H9 (cell line): Measurements from ENCODE around the gene MOGAT2. TPM values are rescaled to one million over a fixed set of nuclear protein-coding genes. Genes with fewer than 3 reads are reported as not detected.

Experiments
- DNase-seq: peaks from one replicate; pipeline ENCODE4 v3.0.0-alpha.2; 2017
- H2AFZ ChIP-seq: one replicate; pipeline ENCODE4 v1.6.1; 2013; ENCODE audit warnings: mild to moderate bottlenecking, low read length, control low read depth, moderate library complexity
- H2AK5ac ChIP-seq: 2 replicates; pipeline ENCODE4 v1.6.1; 2013; ENCODE audit warnings: low read length, control low read depth, mixed read lengths; ENCODE audit not compliant: insufficient read length
- H2BK120ac ChIP-seq: one replicate; pipeline ENCODE4 v1.6.1; 2013; ENCODE audit warnings: low read depth, mild to moderate bottlenecking, low read length, control low read depth, inconsistent platforms; ENCODE audit not compliant: poor library complexity, severe bottlenecking
- H2BK12ac ChIP-seq: 2 replicates; pipeline ENCODE4 v1.6.1; 2013; ENCODE audit warnings: low read length, control low read depth, mixed read lengths, low read depth; ENCODE audit not compliant: insufficient read length
- H2BK15ac ChIP-seq: 2 replicates; pipeline ENCODE4 v1.6.1; 2013; ENCODE audit warnings: low read depth, low read length, control low read depth
- H2BK20ac ChIP-seq: one replicate; pipeline ENCODE4 v1.6.1; 2013; ENCODE audit warnings: low read depth, mild to moderate bottlenecking, low read length, control low read depth, inconsistent platforms; ENCODE audit not compliant: poor library complexity, severe bottlenecking
- H2BK5ac ChIP-seq: 2 replicates; pipeline ENCODE4 v1.6.1; 2013; ENCODE audit warnings: low read length, control low read depth, mixed read lengths; ENCODE audit not compliant: insufficient read length
- H3K14ac ChIP-seq: 2 replicates; pipeline ENCODE4 v1.6.1; 2013; ENCODE audit warnings: low read length, control low read depth; ENCODE audit not compliant: insufficient read depth
- H3K18ac ChIP-seq: 2 replicates; pipeline ENCODE4 v1.6.1; 2013; ENCODE audit warnings: low read depth, mild to moderate bottlenecking, mixed read lengths, low read length, control low read depth; ENCODE audit not compliant: insufficient read length
- H3K23ac ChIP-seq: 2 replicates; pipeline ENCODE4 v1.6.1; 2013; ENCODE audit warnings: low read length, control low read depth, mixed read lengths, low read depth; ENCODE audit not compliant: insufficient read length
- H3K23me2 ChIP-seq: 2 replicates; pipeline ENCODE4 v1.6.1; 2013; ENCODE audit warnings: low read depth, mild to moderate bottlenecking, mixed read lengths, low read length, control low read depth; ENCODE audit not compliant: insufficient read length, poor library complexity, severe bottlenecking
- H3K27ac ChIP-seq: 2 replicates; pipeline ENCODE4 v1.5.1; 2013; ENCODE audit warnings: low read length, control low read depth, mixed read lengths, low read depth; ENCODE audit not compliant: insufficient read length
- H3K27me3 ChIP-seq: 2 replicates; pipeline ENCODE4 v1.6.1; 2013; ENCODE audit warnings: low read length, control low read depth, inconsistent platforms; ENCODE audit not compliant: insufficient read depth
- H3K4ac ChIP-seq: 2 replicates; pipeline ENCODE4 v1.6.1; 2013; ENCODE audit warnings: low read depth, mild to moderate bottlenecking, control low read depth, inconsistent platforms, low read length, moderate library complexity
- H3K4me1 ChIP-seq: 2 replicates; pipeline ENCODE4 v1.6.1; 2013; ENCODE audit warnings: low read length, control low read depth, inconsistent platforms; ENCODE audit not compliant: insufficient read depth
- H3K4me2 ChIP-seq: 2 replicates; pipeline ENCODE4 v1.6.1; 2013; ENCODE audit warnings: low read length, control low read depth, mixed read lengths; ENCODE audit not compliant: insufficient read length, insufficient read depth
- H3K56ac ChIP-seq: 2 replicates; pipeline ENCODE4 v1.6.1; 2013; ENCODE audit warnings: low read depth, mild to moderate bottlenecking, mixed read lengths, low read length, control low read depth; ENCODE audit not compliant: insufficient read length
- H3K79me1 ChIP-seq: 2 replicates; pipeline ENCODE4 v1.6.1; 2013; ENCODE audit warnings: low read depth, mild to moderate bottlenecking, moderate library complexity, low read length, control low read depth, inconsistent platforms; ENCODE audit not compliant: insufficient read depth, poor library complexity, severe bottlenecking
- H3K79me2 ChIP-seq: 2 replicates; pipeline ENCODE4 v1.6.1; 2013; ENCODE audit warnings: low read length, control low read depth, inconsistent platforms; ENCODE audit not compliant: insufficient read depth
- H3K9ac ChIP-seq: 2 replicates; pipeline ENCODE4 v1.6.1; 2013; ENCODE audit warnings: low read length, control low read depth, mixed read lengths; ENCODE audit not compliant: insufficient read length; ENCODE audit errors: extremely low read depth
- H3K9me3 ChIP-seq: one replicate; pipeline ENCODE4 v1.6.1; 2013; ENCODE audit warnings: low read depth, low read length, inconsistent platforms; ENCODE audit not compliant: control insufficient read depth
- H3T11ph ChIP-seq: one replicate; pipeline ENCODE4 v1.6.1; 2013; ENCODE audit warnings: mild to moderate bottlenecking, low read length, control low read depth, inconsistent platforms
- H4K20me1 ChIP-seq: one replicate; pipeline ENCODE4 v1.6.1; 2013; ENCODE audit not compliant: control insufficient read depth, insufficient read length, insufficient read depth
- H4K5ac ChIP-seq: 2 replicates; pipeline ENCODE4 v1.6.1; 2013; ENCODE audit warnings: low read depth, mild to moderate bottlenecking, mixed read lengths, low read length, control low read depth; ENCODE audit not compliant: insufficient read length
- H4K8ac ChIP-seq: replicated peaks from 2 replicates; pipeline ENCODE4 v1.6.1; 2013; ENCODE audit warnings: low read length, control low read depth, mixed read lengths, low read depth; ENCODE audit not compliant: insufficient read length
- H4K91ac ChIP-seq: 2 replicates; pipeline ENCODE4 v1.6.1; 2013; ENCODE audit warnings: low read depth, mild to moderate bottlenecking, moderate library complexity, mixed read lengths, low read length, control low read depth; ENCODE audit not compliant: insufficient read length
- H3K27ac Mint-ChIP-seq, 3 experiments: 2 replicates in 2 of 3; 3 replicates in 1 of 3; pipeline ENCODE4 v1.8.0; 2020 to 2021; ENCODE audit warnings: mixed read lengths in 3 of 3, mild to moderate bottlenecking in 1 of 3, moderate library complexity in 1 of 3
- H3K27me3 Mint-ChIP-seq: 2 replicates; pipeline ENCODE4 v1.8.0; 2021; ENCODE audit warnings: low read depth, mild to moderate bottlenecking, moderate library complexity, mixed read lengths
- H3K36me3 Mint-ChIP-seq, 3 experiments: 2 replicates in 2 of 3; 3 replicates in 1 of 3; pipeline ENCODE4 v1.8.0; 2020 to 2021; ENCODE audit warnings: low read depth in 3 of 3, mixed read lengths in 3 of 3; ENCODE audit not compliant: insufficient read depth in 1 of 3
- H3K4me1 Mint-ChIP-seq, 2 experiments: 2 replicates each; pipeline ENCODE4 v1.8.0; 2020; ENCODE audit warnings: mixed read lengths in 2 of 2
- H3K4me3 Mint-ChIP-seq, 2 experiments: 2 replicates in 1 of 2; 3 replicates in 1 of 2; pipeline ENCODE4 v1.8.0; 2020 to 2021; ENCODE audit warnings: mild to moderate bottlenecking in 2 of 2, mixed read lengths in 2 of 2, moderate library complexity in 1 of 2
- H3K9me3 Mint-ChIP-seq, 2 experiments: 2 replicates in 1 of 2; 3 replicates in 1 of 2; pipeline ENCODE4 v1.8.0; 2020; ENCODE audit warnings: mild to moderate bottlenecking in 2 of 2, mixed read lengths in 2 of 2, moderate library complexity in 1 of 2
- CTCF ChIP-seq: fragments of 200-600 bp; sonication (generic); conservative IDR thresholded peaks from 3 replicates; pipeline ENCODE4 v1.8.0; 2021; ENCODE audit warnings: antibody characterized with exemption, mild to moderate bottlenecking
- WGBS: extraction: QIAGEN DNeasy Blood & Tissue Kit; methylation state at CpG from one replicate; pipeline ENCODE4 v1.1.7; 2013; ENCODE audit warnings: missing lambda C conversion rate, low lambda C conversion rate, mixed read lengths; ENCODE audit not compliant: insufficient read length; ENCODE audit errors: extremely low coverage; 5-methylcytosine and 5-hydroxymethylcytosine counted together
- total RNA-seq: library from RNA; stranded (reverse); gene quantifications from 2 replicates; pipeline ENCODE4 v1.2.1, GENCODE V29; 2021

MOGAT2 gene
- total RNA-seq, 1 experiment from 2014 or later = not detected

DNA sequence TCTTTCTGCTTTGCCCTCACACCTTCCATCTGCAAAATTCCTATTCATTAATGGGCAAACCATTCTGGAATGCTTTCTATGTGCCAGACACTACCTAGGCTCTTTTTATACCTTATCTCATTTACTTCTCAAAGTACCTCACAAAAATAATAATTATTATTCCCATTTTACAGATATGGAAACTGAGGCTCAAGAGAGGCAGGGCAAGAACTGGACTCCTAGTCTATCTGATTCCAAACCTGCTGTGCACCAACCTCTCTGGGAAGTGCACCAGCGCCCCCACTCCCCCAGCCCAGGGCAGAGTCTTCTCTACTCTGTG is 50.1 kb downstream of the MOGAT2 start:
- Histone ChIP-seq H2AFZ (no peak overlapping the region), H3K27me3 (peaks cover 17% of the 10 kb centered on the region; the same call in 1 of the 2 replicates), H3K23ac (no peak overlapping the region), H4K5ac (no peak overlapping the region), H2BK15ac (no peak overlapping the region), H3K18ac (no peak overlapping the region), H3K4me1 (no peaks in the 10 kb centered on the region), H3K14ac (no peak overlapping the region), H4K91ac (no peak overlapping the region), H3K4me2 (no peak overlapping the region), H3K56ac (no peak overlapping the region), H4K20me1 (no peaks in the 10 kb centered on the region), H2BK120ac (no peak overlapping the region), H3K4ac (no peak overlapping the region), H3K9ac (no peak overlapping the region), H2BK5ac (no peak overlapping the region), H2AK5ac (no peak overlapping the region), H3K27ac (no peak overlapping the region), H3T11ph (no peak overlapping the region), H3K9me3 (no peaks in the 10 kb centered on the region), H3K79me1 (no peaks in the 10 kb centered on the region), H4K8ac (no peak overlapping the region), H3K23me2 (peaks cover 3% of the 10 kb centered on the region), H2BK12ac (no peak overlapping the region), H2BK20ac (no peak overlapping the region), H3K79me2 (no peaks in the 10 kb centered on the region)
- Mint-ChIP-seq H3K4me3 (peak overlapping the region in 1 of 2 experiments; percentile 72; a peak in 1 of 5 replicates), H3K4me1 (peaks cover 26 to 32% of the 10 kb centered on the region in 2 experiments), H3K9me3 (peaks cover 0 to 7% of the 10 kb centered on the region in 2 experiments; a peak in 2 of 5 replicates), H3K27ac (no peak overlapping the region), H3K27me3 (peaks cover 88% of the 10 kb centered on the region), H3K36me3 (no peaks in the 10 kb centered on the region; a peak in 1 of 7 replicates)
- no CpG with 5 or more reads among the region's 1 CpG for WGBS
- TF ChIP-seq CTCF = no peak
- DNase-seq = no peak
